NCI-H1105 (cell line): ENCODE results near the gene CDH22.

ENCODE experiments used
- DNase-seq: peaks from one replicate; lab custom pipeline; 2025; lab: John Stamatoyannopoulos, UW

CDH22 gene, protein sequence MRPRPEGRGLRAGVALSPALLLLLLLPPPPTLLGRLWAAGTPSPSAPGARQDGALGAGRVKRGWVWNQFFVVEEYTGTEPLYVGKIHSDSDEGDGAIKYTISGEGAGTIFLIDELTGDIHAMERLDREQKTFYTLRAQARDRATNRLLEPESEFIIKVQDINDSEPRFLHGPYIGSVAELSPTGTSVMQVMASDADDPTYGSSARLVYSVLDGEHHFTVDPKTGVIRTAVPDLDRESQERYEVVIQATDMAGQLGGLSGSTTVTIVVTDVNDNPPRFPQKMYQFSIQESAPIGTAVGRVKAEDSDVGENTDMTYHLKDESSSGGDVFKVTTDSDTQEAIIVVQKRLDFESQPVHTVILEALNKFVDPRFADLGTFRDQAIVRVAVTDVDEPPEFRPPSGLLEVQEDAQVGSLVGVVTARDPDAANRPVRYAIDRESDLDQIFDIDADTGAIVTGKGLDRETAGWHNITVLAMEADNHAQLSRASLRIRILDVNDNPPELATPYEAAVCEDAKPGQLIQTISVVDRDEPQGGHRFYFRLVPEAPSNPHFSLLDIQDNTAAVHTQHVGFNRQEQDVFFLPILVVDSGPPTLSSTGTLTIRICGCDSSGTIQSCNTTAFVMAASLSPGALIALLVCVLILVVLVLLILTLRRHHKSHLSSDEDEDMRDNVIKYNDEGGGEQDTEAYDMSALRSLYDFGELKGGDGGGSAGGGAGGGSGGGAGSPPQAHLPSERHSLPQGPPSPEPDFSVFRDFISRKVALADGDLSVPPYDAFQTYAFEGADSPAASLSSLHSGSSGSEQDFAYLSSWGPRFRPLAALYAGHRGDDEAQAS

DNA sequence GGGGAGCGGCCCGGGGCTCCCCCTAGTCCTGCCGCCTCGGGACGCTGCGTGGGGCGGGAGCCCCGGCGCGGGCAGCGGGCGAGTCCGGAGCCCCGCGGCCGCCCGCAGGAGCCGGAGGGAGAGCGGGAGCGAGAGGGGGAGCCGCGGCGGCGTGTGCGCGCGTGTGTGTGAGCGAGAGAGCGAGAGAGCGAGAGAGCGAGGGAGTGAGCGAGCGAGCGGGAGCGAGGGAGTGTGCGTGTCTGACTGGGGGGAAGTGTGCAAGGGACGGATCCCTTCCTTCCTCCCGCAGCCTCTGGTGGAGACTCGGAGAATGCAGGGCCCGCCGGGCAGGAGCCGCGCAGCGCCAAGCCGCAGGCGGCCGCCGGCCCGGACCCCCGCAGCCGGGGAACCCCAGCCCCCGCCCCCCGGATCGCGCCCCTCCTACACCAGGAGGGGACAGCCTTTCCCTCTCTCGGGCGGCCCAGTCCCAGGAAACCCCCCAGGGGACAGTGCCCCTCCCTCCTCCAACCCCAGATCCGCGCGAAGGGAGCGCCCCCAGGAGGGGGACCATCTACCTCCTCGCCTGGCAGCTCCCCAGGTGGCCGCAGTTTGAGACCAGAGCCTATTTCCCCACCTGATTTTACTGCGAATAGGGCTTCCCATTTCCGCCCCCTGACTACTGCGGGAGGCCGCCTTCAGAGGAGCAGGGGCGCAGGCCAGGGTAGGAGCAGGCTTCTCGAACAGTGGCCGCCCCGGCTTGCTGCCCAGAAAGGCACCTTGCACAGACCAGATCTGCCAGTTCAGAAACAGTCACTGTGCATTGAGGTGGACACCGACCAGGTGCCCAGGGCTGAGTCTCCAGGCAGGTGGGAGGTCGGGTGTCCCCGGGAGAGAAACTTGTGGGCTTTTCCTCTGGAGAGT, at the start of gene CDH22:
Gene CDH22, minus strand, starts transcription at position 241 of the 900 bp plus-strand sequence. CDS start 57,204 bp downstream, outside the sequence.
- peak; percentile 89 for DNase-seq

DNA sequence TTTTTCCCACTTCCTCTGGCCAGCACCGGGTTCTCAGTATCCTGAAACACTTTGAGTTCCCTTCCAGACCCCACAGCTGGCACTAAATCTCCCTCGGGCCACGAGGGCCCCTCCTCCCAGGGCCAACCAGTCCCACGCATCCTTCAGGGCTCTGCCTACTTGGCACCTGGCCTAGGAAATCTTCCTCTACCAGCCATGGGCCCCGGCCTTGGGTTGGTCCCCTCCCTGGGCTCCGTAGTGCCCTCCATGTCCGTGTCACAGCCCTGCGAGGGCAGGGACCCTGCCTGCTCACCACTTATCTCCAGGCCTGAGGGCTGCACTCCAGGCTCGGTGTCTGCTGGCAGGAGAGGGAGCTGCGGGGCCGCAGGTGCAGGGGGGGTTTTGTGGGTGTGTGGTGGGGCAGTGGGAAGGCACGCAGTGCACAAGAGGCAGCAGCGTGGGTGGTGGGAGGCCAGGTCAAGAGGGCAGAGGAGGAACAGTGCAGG, 48.8 kb upstream of the CDH22 start:
- no peak for DNase-seq

DNA sequence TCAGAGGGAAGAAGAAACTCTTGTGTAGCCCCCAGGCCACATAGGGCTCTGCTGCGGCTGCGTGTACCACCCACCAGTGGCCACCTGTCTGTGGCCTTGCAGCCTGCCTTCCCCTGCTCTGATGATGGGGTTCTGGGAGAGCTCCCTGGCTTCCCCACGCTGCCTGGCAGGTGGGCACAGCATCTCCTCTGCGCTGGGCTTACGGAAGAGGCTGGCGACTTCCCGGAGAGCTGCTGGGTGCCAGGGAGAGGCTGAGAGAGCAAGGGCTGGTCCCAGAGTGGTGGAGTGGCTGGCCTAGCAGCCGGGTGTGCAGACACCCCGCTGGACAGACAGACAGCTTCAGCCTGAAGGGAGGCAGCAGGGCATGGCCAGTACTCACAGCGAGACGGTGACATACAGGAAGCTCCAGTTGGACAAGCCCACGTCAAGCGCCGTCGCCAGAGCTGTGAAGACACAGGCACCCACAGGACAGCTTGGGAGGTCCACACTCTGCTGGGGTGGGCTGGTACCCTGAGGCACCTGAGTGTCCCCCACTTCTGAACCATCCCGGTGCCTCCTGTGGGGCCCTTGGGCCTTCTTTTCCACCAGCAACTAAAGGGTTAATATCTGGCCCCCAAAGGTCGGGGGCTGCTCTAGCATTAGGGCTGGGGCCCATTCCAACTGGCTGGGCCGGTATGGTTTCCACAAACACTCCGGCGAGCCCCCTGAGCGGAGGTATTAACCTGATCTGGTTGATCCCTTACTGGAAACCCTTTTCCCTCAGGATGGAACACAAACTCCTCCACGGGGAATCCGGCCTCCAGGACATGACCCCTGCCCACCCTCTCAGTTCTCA, 48.1 kb upstream of the CDH22 start:
- no peak for DNase-seq

DNA sequence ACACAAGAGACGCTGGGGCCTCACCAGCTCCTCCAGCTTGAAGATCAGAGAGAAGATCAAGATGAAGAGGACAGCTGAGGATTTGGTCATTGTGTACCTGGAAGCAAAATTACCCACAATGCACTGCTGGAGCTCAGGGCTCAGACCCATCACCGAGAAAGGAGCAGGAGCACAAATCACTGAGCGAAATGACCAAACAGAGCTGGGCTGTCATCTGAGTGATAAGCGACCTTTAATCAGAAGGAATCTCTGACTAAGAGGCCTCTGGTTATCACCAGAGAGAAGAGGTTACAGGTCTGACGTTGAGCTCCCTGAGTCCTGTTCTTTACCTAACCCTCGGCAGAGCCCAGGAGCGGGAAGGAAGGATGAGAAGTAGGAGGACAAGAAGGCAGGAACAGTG, 47.5 kb upstream of the CDH22 start:
- no peak for DNase-seq

DNA sequence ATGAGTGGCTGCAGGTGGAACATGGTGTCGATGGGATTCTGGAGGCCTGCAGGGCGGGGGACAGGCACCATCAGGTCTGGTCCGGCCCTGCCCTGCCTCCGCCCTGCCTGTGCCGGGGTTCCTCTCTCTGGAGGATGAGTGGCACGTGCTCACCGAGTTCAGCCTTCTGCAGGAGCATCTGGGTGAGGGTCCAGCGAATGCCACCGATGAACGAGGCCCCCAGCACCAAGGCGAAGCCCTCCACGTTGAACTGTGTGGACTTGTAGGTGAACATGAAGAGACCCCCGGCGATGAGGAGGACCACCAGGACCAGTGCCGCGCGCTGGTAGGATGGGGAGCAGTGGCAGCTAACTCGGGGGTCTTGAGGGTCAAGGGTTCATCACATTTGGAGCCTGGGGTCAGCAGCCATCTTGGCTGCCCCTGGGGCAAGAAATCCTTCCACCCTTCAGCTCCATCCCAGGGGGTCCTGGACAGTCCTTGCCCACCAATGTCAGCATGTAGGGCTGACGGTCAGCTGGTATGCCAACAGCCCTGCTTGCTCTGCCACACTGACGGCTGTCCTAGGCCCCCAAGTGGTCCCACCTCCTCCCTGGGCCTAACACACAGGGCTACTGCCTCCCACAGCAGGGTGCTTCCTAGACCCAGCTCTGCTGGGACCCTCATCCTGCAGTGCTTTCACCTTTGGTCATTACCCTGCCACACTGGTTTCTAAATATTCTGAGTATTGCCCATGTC, 46.8 kb upstream of the CDH22 start:
- DNase-seq = no peak

DNA sequence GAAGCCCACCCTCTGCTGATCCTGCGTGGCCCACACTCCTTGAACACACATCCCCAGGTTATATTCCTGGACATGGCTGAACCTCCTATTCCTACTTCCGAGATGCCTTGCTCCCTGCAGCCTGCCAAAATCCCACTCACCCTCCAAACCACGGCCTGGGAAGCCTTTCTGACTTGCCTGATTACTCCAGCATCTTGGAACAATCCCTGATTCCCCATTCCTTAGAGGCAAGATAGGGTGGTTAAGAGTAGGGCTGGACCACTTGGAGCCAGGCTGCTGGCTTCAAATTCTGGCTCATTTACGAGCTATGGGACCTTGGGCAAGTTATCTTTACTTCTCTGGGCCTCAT, 45.9 kb upstream of the CDH22 start:
- no peak for DNase-seq

DNA sequence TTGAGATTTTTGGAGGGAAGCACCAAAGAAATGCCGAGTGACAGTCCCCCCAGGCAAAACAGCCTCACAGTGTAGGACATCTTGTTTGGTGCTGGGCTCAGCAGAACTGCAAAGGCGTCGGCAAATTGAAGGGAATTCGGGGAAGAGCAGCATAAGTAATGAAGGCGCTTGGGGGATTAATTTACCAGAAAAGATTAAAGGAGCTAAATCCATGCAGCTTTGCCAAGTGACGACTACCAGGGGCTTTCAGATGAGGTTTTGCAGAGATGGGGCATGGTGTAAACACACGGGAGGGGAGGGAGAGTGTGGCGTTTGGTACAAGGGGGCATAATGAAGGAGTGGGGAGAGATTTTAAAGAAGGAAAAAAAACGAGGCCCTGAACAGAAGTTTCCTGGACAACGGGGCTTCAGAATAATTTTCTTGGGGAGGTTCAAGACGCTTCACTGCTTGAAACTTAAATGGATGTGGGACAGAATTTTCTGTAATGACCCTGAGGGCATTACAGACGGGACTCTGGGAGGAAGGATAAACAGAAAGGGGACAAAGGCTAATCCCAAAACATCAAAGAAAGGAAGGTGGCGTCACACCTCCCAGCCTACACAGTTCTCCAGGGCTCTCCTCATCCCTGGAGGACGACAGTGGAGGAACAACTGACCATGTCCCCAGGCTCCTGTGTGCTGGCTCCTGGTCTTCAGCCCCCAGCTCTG, 45.4 kb upstream of the CDH22 start:
- DNase-seq = no peak

DNA sequence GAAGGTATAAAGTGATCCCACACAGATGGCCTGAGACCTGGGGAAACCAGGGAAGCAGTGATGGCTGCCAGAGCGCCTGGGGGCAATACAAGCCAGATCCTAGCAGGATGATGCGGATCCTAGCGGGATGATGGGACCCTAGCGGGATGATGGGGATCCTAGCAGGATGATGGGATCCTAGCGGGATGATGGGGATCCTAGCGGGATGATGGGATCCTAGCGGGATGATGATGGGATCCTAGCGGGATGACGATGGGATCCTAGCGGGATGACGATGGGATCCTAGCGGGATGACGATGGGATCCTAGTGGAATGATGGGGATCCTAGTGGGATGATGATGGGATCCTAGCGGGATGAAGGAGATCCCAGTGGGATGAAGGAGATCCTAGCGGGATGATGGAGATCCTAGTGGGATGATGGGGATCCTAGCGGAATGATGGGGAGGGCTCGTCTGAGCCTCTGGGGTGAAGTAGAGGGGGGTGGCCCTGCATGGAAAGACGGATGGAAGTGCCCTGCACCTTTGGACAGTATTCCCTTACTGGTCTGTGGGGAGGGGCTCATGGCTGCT, 44.2 kb upstream of the CDH22 start:
- DNase-seq = no peak

DNA sequence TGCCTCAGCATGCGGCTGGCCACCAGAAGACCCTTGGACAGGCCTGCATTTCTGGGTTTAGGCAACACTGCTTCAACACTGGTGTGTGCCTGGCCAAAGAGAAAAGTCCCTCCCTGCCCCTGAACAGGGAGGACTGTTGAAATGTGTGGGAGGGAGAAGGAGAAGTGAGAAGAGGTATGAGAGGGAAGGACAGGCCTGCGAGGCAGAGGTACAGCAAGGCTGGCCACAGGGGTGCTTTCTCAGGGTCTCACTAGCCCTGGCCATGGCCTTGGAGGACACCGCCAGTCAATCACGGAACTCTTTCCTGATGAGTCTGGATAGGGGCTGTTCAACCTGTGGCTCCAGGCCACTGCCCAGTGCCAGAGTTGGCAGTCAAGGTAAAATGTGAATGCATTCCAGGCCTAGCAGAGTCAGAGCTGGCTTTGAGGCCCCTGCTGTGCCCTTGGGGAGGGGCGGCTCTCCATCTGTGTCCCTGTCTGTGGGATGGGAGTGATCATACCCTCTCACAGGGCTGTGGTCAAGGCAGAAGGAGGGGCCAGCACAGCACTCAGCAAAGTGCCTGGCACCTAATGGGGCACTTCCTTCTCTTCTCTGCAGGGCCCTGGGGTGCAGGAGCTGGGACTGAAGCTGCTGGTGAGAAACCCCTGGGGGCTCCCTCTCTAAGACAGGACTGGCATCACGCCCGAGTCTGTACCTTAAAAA, 43.2 kb upstream of the CDH22 start:
- DNase-seq = no peak

DNA sequence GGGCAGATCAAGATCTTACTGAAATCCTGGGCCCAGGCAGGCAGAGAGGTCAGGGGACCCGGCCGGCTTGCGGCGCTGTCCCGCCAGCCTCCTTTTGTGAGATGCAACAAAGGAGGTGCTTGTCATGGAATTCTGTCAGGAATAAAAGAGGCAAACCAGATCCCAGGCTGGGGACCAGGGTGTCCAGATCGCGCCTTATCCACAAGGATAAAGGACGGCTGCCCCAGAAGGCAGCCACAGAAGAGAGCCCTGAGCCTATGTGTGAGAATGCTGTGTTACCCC, 42.6 kb upstream of the CDH22 start:
- DNase-seq = no peak

DNA sequence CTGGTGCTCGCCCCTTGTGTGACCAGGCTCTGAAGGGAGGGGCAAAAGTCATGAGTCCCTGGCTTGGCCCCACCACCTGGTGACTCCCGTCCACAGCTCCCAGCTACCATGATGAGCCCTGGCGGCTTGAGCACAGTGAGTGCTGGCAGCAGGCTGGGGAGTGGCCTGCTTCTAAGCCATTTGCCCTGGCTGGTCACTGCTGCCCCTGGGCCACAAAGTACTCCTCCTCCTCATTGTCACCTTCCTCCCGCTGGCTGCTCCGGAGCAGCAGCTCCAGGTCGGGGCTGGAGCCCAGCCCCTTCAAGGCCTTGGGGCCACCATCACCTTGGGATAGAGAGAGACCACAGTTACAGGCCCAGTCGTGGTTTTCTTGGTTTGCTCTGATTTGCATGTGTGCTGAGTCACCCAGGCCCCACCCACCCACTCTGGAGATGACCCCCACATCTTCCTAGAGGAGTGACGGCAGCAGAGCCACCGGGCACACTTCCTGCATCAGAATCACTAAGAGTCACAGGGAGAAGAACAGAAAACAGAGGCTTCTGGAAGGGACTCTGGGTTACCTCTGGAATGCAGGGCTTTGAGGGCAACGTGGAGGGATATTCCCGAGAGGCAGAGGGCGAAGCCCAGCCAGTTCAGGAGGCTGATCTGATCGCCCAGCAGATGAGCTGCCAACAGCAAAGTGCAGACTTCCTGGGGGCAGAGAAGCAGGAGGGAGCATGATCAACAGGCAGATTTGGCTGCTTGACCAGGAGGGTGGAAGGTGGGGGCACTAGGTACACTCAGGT, 42.1 kb upstream of the CDH22 start:
- no peak for DNase-seq

DNA sequence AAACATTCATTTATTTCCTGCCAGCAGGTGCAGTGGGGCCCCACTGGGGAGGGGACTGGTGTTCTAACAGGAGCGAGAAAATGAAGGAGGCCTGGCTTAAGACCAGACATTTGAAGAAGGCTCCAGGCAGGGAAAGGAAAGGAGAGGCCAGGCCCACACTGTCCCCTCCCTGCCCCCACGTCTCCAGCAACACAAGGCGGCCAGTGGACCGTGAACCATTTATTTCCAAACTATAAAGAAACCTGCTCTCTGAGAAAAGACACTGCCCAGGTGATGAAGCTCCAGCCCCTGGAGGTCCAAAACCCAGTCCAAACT, 41.4 kb upstream of the CDH22 start:
- peak; percentile 23 for DNase-seq

DNA sequence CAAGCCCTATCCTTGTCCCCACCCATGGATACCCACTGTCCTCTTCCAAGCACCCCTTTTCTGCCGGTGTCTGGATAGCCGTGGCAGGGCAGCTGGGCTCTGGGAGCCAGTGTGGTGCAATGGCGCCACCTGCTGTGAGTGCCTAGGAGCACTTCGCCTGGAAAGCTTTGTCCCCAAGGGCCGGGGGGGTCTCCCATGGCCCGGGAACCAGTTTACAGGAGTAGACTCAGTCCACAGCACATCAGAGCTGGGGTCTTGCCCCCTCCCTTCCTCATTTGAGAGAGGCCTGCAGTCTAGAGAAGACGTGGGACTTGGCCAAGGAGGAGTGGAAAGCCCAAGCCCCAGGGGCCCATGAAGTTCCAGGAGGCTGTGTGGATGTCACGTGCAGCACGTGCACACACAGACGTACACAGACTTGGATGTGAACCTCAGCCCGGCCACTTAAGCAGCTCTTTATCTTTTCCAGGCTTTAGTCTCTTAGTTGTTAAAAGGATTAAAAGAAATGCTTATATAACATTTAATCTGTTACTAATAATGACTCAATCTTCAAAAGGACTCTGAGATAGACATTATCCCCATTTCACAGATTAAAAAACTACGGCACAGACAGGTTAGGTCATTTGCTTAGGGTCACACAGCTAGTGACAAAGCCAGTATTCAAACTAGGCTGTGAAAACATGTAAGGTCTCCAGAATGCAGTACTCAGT, 40.9 kb upstream of the CDH22 start:
- DNase-seq = peak; percentile 52

DNA sequence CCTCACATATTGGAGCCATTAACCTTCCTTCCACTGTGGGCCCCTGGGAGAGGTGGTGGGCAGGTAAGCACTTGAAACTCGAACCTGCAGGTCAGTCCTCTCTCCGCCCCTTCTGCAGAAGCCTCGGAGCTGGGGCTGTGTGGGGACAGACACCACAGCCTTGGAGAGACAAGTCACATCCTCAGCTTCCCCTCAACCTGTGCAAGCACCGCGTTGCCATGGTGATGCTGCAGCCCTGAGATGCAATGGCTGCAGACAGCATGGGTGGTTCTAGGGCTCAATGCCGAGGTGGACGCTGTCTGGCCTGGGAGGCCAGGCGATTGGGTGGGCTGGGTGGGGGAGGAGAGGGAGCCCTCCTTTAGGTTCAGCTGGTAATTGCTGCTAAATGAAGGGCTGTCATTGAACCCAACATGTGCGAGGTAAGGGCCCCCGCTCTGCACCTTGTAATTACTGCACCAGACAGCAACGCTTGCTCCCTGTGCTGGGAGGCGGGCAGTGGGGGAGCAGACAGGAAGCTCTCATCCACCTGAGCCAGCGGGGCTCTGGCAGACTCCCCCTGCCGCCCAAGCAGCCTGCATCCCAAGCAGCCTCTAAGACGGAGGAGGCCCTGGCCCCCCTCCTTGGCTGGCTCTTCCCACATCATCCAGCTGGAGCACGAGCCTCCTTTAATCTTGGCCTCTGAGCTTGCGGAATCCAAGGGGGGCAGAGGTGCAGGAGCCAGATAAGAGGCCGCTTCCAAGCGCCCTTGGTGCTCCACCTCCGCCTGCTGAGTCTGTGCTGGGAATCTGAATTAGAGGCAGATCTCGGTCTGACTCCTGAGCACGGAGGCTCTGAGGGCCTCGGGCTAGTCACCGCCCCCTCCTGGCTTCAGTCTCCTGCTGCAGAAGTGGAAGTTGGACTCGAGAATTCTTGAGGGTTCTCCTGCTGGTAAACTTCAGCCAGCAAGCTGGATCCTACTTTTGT, 39.8 kb upstream of the CDH22 start:
- peak; percentile 33 for DNase-seq

DNA sequence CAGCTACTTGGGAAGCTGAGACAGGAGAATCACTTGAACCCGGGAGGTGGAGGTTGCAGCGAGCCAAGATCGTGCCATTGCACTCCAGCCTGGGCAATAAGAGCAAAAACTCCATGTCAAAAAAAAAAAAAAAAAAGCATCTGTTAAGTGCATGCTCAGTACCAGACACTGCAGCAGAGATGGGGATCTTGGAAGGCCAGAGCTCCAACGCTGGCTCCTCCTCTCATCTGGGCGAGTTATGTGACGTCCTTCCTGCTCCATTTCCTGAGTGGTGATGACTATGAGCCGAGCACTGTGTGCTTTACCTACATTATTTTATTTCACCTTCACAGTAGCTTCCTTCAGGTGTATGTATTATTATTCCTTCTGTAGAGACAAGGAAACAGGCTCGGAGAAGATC, 38.5 kb upstream of the CDH22 start:
- DNase-seq = no peak

DNA sequence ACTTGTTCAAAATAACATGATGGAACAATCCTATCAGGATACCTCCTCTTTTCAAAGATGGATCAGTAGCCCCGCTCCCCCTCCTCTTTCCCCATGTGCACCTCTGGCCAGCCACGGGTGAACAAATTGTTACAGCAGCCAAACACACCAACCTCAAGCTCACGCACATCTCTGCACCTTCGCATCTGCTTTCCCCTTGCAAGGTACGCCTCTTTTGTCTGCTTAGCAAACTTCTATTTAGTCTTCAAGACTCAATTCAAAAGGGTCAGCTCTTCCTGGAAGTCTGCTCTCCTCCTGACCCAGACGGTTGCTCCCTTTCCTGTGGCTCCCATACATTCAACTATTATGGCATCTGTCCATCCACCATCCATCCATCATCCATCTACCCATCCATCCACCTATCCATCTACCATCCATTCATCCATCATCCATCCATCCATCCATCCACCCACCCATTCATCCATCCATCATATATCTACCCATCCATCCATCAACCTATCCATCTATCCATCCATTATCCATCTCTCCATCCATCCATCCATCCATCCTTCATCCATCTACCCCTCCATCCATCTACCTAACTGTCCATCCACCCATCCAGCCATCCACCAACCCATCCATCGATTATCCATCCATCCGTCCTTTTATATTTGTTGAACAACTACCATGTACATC, 36.3 kb upstream of the CDH22 start:
- DNase-seq = no peak
